T-helper 1 cell treated with Interleukin-12 subunit alpha and Interleukin-12 subunit beta and Interleukin-4 antibody, amounts not matched to agents 30 μg/mL and 1 μg/mL, for 36 hours (primary cell): ENCODE measurements around the gene SNX18.

Experiments used
- H3K27ac Mint-ChIP-seq: one replicate; pipeline ENCODE4 v1.8.0; 2021; ENCODE audit warnings: mild to moderate bottlenecking, mixed read lengths
- H3K27me3 Mint-ChIP-seq: one replicate; pipeline ENCODE4 v1.8.0; 2021; ENCODE audit warnings: low read depth, mixed read lengths
- H3K36me3 Mint-ChIP-seq: one replicate; pipeline ENCODE4 v1.8.0; 2021; ENCODE audit warnings: low read depth, mixed read lengths
- H3K4me1 Mint-ChIP-seq: one replicate; pipeline ENCODE4 v1.8.0; 2021; ENCODE audit warnings: low read depth, mixed read lengths
- H3K4me3 Mint-ChIP-seq: one replicate; pipeline ENCODE4 v1.8.0; 2021; ENCODE audit warnings: mild to moderate bottlenecking, moderate library complexity, mixed read lengths
- H3K9me3 Mint-ChIP-seq: one replicate; pipeline ENCODE4 v1.8.0; 2021; ENCODE audit warnings: mixed read lengths

Gene SNX18

DNA sequence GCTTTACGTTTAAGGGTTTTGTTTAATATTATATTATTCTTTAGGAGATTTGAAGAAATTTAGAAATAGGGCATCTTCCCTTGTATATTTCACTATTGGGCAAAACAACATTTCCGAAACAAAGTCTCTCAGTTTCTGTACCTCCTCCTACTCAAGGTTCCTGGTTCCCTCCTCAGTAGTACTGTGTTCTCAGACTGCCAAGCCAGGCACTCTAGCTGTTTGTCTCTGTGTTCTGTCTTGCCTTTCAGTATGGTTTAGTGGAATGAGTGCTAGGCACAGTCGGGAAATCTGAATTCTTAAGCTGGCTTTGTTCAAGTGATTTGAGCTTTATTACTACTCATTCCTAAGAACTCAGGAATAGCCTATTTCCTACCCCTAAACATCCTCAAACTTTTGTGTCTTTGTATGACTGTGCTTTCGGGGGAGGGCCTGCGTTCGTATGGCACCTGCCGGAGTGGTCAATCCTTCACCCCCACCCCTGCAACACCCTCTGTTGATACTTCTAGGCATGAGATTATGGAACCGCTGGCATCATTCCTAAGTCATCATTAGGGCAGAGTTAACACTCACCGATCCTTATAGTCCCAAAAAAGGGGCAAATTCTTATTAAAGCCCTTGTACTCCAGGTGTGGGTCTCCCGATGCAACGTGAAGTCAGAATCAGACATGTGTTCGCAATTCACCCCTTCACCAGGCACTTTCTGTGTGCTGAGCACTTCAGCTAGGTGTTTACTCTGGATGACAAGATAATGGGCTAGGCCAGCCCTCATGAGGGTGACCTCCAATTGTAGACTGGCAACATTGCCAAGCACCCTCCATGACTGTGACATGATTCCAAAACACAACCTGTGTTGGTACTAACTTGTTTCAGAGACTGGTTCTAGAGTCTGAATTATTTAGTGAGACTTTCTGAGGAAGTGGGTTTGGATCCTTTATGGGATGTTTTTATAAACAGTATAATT is 24.5 kb downstream of the SNX18 start:
- H3K4me1 Mint-ChIP-seq, result peaks cover 25% of the 10 kb centered on the region
- H3K9me3 Mint-ChIP-seq, result no peaks in the 10 kb centered on the region

GRCh38 chr5:54544044-54544443 is 26.5 kb downstream of the SNX18 start:
- Mint-ChIP-seq H3K27me3 (no peaks in the 10 kb centered on the region), H3K36me3 (peaks cover 39% of the 10 kb centered on the region), H3K4me1 (peaks cover 23% of the 10 kb centered on the region), H3K4me3 (no peak overlapping the region), H3K27ac (no peak overlapping the region), H3K9me3 (no peaks in the 10 kb centered on the region)

More for the DNA sequence above, 24.5 kb downstream of the SNX18 start:
- H3K27ac Mint-ChIP-seq, result no peak overlapping the region
- H3K27me3 Mint-ChIP-seq, result no peaks in the 10 kb centered on the region
- no peak overlapping the region for H3K4me3 Mint-ChIP-seq
- H3K36me3 Mint-ChIP-seq, result peaks cover 33% of the 10 kb centered on the region

DNA sequence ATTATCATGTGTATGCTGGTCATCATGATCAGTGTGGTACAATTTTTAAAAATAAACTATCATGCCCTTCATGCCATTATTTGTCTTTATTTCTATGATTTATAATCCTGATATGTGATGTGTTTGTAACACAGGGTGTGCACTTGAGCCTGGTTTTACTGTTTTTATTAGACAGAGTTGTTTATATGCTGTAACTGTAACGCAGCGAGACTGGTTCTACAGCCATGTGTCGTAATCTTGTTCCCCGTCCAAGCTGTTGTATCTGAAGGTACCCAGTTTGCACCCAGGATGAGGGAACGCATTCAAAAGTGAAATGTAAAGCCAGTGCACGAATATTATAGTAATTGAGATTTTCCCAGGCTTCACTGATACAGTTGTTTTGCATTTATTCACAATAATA is 28.2 kb downstream of the SNX18 start:
- H3K4me3 Mint-ChIP-seq, result no peak overlapping the region
- H3K4me1 Mint-ChIP-seq, result peaks cover 17% of the 10 kb centered on the region
- peaks cover 43% of the 10 kb centered on the region for H3K36me3 Mint-ChIP-seq
- H3K27ac Mint-ChIP-seq, result no peak overlapping the region
- H3K27me3 Mint-ChIP-seq, result no peaks in the 10 kb centered on the region
- no peaks in the 10 kb centered on the region for H3K9me3 Mint-ChIP-seq

GRCh38 chr5:54547711-54548250 is 30.2 kb downstream of the SNX18 start:
- Mint-ChIP-seq H3K27ac (no peak overlapping the region), H3K36me3 (peaks cover 42% of the 10 kb centered on the region), H3K9me3 (no peaks in the 10 kb centered on the region), H3K4me3 (no peak overlapping the region), H3K4me1 (peaks cover 7% of the 10 kb centered on the region), H3K27me3 (no peaks in the 10 kb centered on the region)

GRCh38 chr5:54548565-54548964 is 31.0 kb downstream of the SNX18 start:
- no peaks in the 10 kb centered on the region for H3K9me3 Mint-ChIP-seq
- H3K4me1 Mint-ChIP-seq, result peaks cover 4% of the 10 kb centered on the region
- no peak overlapping the region for H3K27ac Mint-ChIP-seq
- no peaks in the 10 kb centered on the region for H3K27me3 Mint-ChIP-seq
- H3K4me3 Mint-ChIP-seq, result no peak overlapping the region
- H3K36me3 Mint-ChIP-seq, result peaks cover 38% of the 10 kb centered on the region

DNA sequence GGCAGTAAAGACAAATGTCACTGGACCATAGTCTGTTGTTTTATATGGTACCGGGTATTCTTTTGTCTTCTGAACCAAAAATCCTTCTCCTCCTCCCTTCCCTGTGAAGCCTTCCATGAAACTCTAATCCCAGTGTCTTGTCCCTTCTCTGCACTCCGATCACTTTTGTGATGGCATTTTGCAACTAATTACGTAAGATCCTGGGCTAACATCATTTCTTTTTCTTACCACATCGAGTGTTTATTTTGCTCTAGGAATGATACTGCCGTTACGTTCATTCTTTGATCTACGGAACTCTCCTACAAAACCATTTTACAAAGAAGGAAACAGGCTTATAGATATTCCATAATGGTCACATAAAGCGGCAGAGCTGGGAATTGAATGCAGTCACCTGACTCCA is 33.7 kb downstream of the SNX18 start:
- Mint-ChIP-seq H3K27ac (no peak overlapping the region), H3K4me3 (no peak overlapping the region), H3K36me3 (peaks cover 28% of the 10 kb centered on the region), H3K9me3 (no peaks in the 10 kb centered on the region), H3K27me3 (no peaks in the 10 kb centered on the region), H3K4me1 (peaks cover 4% of the 10 kb centered on the region)

- no peaks in the 10 kb centered on the region for H3K27me3 Mint-ChIP-seq
- H3K27ac Mint-ChIP-seq, result no peak overlapping the region
- H3K4me3 Mint-ChIP-seq, result no peak overlapping the region
- H3K4me1 Mint-ChIP-seq, result peaks cover 4% of the 10 kb centered on the region
- H3K9me3 Mint-ChIP-seq, result no peaks in the 10 kb centered on the region
- H3K36me3 Mint-ChIP-seq, result peaks cover 27% of the 10 kb centered on the region
These were observed 34.4 kb downstream of the SNX18 start for GRCh38 chr5:54551926-54552325.

DNA sequence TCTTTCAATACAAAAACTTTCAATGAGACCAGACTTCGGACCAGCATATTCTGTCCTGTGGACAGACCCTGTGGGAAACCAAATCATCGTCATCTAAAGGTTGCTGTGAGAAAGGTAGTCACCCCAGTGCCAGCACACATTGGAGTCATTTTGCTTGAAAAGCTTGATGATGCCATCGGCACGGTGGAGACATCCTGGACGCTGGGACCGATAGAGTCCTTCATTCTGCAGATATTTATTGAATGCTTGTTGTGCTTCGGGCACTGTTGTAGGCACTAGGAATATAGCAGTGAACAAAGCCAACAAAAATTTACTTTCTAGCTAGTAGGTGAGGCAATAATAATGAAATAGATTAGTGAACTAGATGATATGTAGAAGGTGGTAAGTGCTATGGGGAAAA is 34.9 kb downstream of the SNX18 start:
- H3K36me3 Mint-ChIP-seq, result peaks cover 22% of the 10 kb centered on the region
- no peak overlapping the region for H3K27ac Mint-ChIP-seq
- no peaks in the 10 kb centered on the region for H3K9me3 Mint-ChIP-seq
- H3K4me1 Mint-ChIP-seq, result peaks cover 4% of the 10 kb centered on the region
- no peak overlapping the region for H3K4me3 Mint-ChIP-seq
- no peaks in the 10 kb centered on the region for H3K27me3 Mint-ChIP-seq

- Mint-ChIP-seq H3K4me1 (no peaks in the 10 kb centered on the region), H3K27ac (no peak overlapping the region), H3K4me3 (no peak overlapping the region)
These were observed 36.2 kb downstream of the SNX18 start for GRCh38 chr5:54553659-54554207.

DNA sequence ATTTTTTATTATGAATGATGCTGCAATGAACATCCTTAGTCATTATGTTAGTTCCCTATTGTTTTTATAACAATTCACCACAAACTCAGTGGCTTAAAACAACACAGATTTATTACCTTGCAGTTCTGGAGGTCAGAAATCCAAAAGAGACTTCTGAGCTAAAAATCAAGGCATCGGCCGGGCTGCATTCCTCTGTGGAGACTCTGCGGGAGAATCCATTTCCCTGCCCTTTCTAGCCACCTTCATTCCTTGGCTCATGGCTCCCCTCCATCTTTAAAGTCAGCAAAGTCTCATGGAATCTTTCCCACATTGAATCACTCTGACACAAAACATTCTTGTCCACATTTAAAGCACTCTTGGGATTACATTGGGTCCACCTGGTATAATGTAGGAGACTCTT is 38.6 kb downstream of the SNX18 start:
- Mint-ChIP-seq H3K4me3 (no peak overlapping the region), H3K27ac (no peak overlapping the region), H3K36me3 (peaks cover 17% of the 10 kb centered on the region), H3K4me1 (peaks cover 2% of the 10 kb centered on the region), H3K27me3 (no peaks in the 10 kb centered on the region), H3K9me3 (peaks cover 4% of the 10 kb centered on the region)

More at GRCh38 chr5:54553659-54554207, 36.2 kb downstream of the SNX18 start:
- Mint-ChIP-seq H3K36me3 (peaks cover 21% of the 10 kb centered on the region), H3K27me3 (no peaks in the 10 kb centered on the region), H3K9me3 (no peaks in the 10 kb centered on the region)

- Mint-ChIP-seq H3K36me3 (peaks cover 10% of the 10 kb centered on the region), H3K4me3 (no peak overlapping the region), H3K9me3 (peaks cover 4% of the 10 kb centered on the region), H3K27ac (no peak overlapping the region), H3K4me1 (peaks cover 2% of the 10 kb centered on the region), H3K27me3 (no peaks in the 10 kb centered on the region)
These were observed 40.8 kb downstream of the SNX18 start for GRCh38 chr5:54558362-54558761.

GRCh38 chr5:54561651-54562050 is 44.1 kb downstream of the SNX18 start:
- Mint-ChIP-seq H3K36me3 (peaks cover 7% of the 10 kb centered on the region), H3K9me3 (peaks cover 4% of the 10 kb centered on the region), H3K27ac (no peak overlapping the region), H3K4me1 (peaks cover 2% of the 10 kb centered on the region), H3K27me3 (no peaks in the 10 kb centered on the region), H3K4me3 (no peak overlapping the region)

GRCh38 chr5:54563083-54563761 is 45.7 kb downstream of the SNX18 start:
- peaks cover 3% of the 10 kb centered on the region for H3K27me3 Mint-ChIP-seq
- H3K27ac Mint-ChIP-seq, result no peak overlapping the region
- H3K4me3 Mint-ChIP-seq, result no peak overlapping the region
- H3K9me3 Mint-ChIP-seq, result peaks cover 4% of the 10 kb centered on the region
- peaks cover 11% of the 10 kb centered on the region for H3K36me3 Mint-ChIP-seq
- peaks cover 2% of the 10 kb centered on the region for H3K4me1 Mint-ChIP-seq

DNA sequence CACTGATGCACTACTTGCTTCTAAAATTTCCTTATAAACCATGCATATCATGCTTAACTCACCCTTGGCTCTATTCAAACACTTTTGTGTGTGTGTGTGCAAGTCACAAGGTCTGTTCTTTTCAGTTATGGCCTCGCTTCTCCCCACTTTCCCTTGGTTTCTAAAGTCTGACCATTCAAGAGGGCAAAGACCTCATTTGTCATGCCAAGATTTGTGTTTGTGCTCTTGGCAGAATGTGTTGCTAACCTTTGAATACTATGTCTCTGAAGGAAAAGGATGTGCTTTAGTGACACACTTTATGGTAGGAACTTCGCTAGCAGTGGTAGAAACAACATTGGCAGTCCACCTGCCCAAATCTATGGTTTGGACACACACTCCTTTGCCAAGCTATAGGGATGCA is 50.4 kb downstream of the SNX18 start:
- H3K4me1 Mint-ChIP-seq, result no peaks in the 10 kb centered on the region
- H3K9me3 Mint-ChIP-seq, result no peaks in the 10 kb centered on the region
- peaks cover 4% of the 10 kb centered on the region for H3K36me3 Mint-ChIP-seq
- no peak overlapping the region for H3K27ac Mint-ChIP-seq
- peaks cover 3% of the 10 kb centered on the region for H3K27me3 Mint-ChIP-seq
- no peak overlapping the region for H3K4me3 Mint-ChIP-seq
